ENCODE measurements around the gene ARG2.

ARG2 gene

GRCh38 chr14:67643713-67644112 lies 24.0 kb downstream of the ARG2 start:
- peaks cover 14% of the 10 kb centered on the region for H3K4me1 Mint-ChIP-seq
- no peaks in the 10 kb centered on the region for H3K9me3 Mint-ChIP-seq
- H3K27ac Mint-ChIP-seq: peak overlapping the region; percentile 67
- no peaks in the 10 kb centered on the region for H3K27me3 Mint-ChIP-seq
- H3K36me3 Mint-ChIP-seq: peaks cover 4% of the 10 kb centered on the region
- H3K4me3 Mint-ChIP-seq: no peak overlapping the region

GRCh38 chr14:67644428-67644827 lies 24.7 kb downstream of the ARG2 start:
- H3K4me1 Mint-ChIP-seq: peaks cover 14% of the 10 kb centered on the region
- no peaks in the 10 kb centered on the region for H3K27me3 Mint-ChIP-seq
- no peaks in the 10 kb centered on the region for H3K9me3 Mint-ChIP-seq
- no peak overlapping the region for H3K27ac Mint-ChIP-seq
- H3K4me3 Mint-ChIP-seq: no peak overlapping the region
- peaks cover 4% of the 10 kb centered on the region for H3K36me3 Mint-ChIP-seq

- Mint-ChIP-seq H3K9me3 (no peaks in the 10 kb centered on the region), H3K27me3 (no peaks in the 10 kb centered on the region), H3K4me1 (peaks cover 14% of the 10 kb centered on the region), H3K36me3 (peaks cover 4% of the 10 kb centered on the region), H3K27ac (no peak overlapping the region), H3K4me3 (no peak overlapping the region)
These were observed 25.7 kb downstream of the ARG2 start for GRCh38 chr14:67645414-67645813.

- Mint-ChIP-seq H3K27me3 (no peaks in the 10 kb centered on the region), H3K4me1 (peaks cover 14% of the 10 kb centered on the region), H3K27ac (no peak overlapping the region), H3K4me3 (no peak overlapping the region), H3K36me3 (peaks cover 4% of the 10 kb centered on the region), H3K9me3 (no peaks in the 10 kb centered on the region)
These were observed 26.4 kb downstream of the ARG2 start for GRCh38 chr14:67646131-67646530.

- peak overlapping the region; percentile 14 for H3K27ac Mint-ChIP-seq
- H3K4me3 Mint-ChIP-seq: no peak overlapping the region
- H3K9me3 Mint-ChIP-seq: no peaks in the 10 kb centered on the region
- H3K4me1 Mint-ChIP-seq: no peaks in the 10 kb centered on the region
- H3K36me3 Mint-ChIP-seq: peaks cover 4% of the 10 kb centered on the region
- no peaks in the 10 kb centered on the region for H3K27me3 Mint-ChIP-seq
These were observed 30.4 kb downstream of the ARG2 start for GRCh38 chr14:67650151-67650550.

GRCh38 chr14:67650694-67651093 lies 31.0 kb downstream of the ARG2 start:
- no peak overlapping the region for H3K4me3 Mint-ChIP-seq
- H3K27ac Mint-ChIP-seq: no peak overlapping the region

GRCh38 chr14:67652189-67652588 lies 32.5 kb downstream of the ARG2 start:
- Mint-ChIP-seq H3K27ac (no peak overlapping the region), H3K4me1 (no peaks in the 10 kb centered on the region), H3K4me3 (no peak overlapping the region), H3K9me3 (no peaks in the 10 kb centered on the region), H3K36me3 (peaks cover 3% of the 10 kb centered on the region), H3K27me3 (no peaks in the 10 kb centered on the region)

More at GRCh38 chr14:67650694-67651093, 31.0 kb downstream of the ARG2 start:
- Mint-ChIP-seq H3K4me1 (no peaks in the 10 kb centered on the region), H3K9me3 (no peaks in the 10 kb centered on the region), H3K36me3 (peaks cover 3% of the 10 kb centered on the region), H3K27me3 (no peaks in the 10 kb centered on the region)

- Mint-ChIP-seq H3K27me3 (no peaks in the 10 kb centered on the region), H3K9me3 (no peaks in the 10 kb centered on the region), H3K4me1 (no peaks in the 10 kb centered on the region), H3K36me3 (peaks cover 6% of the 10 kb centered on the region), H3K4me3 (no peak overlapping the region), H3K27ac (no peak overlapping the region)
These were observed 34.0 kb downstream of the ARG2 start for GRCh38 chr14:67653651-67654280.

GRCh38 chr14:67663633-67664032 lies 43.9 kb downstream of the ARG2 start:
- peaks cover 42% of the 10 kb centered on the region for H3K4me1 Mint-ChIP-seq
- H3K4me3 Mint-ChIP-seq: no peak overlapping the region
- H3K27me3 Mint-ChIP-seq: no peaks in the 10 kb centered on the region
- no peak overlapping the region for H3K27ac Mint-ChIP-seq
- no peaks in the 10 kb centered on the region for H3K9me3 Mint-ChIP-seq
- H3K36me3 Mint-ChIP-seq: peaks cover 2% of the 10 kb centered on the region

- no peak overlapping the region for H3K4me3 Mint-ChIP-seq
- H3K4me1 Mint-ChIP-seq: peaks cover 63% of the 10 kb centered on the region
- H3K27ac Mint-ChIP-seq: no peak overlapping the region
- H3K9me3 Mint-ChIP-seq: no peaks in the 10 kb centered on the region
- peaks cover 1% of the 10 kb centered on the region for H3K36me3 Mint-ChIP-seq
- no peaks in the 10 kb centered on the region for H3K27me3 Mint-ChIP-seq
These were observed 46.1 kb downstream of the ARG2 start for GRCh38 chr14:67665868-67666267.

GRCh38 chr14:67666750-67667449 lies 47.2 kb downstream of the ARG2 start:
- Mint-ChIP-seq H3K36me3 (peaks cover 1% of the 10 kb centered on the region), H3K9me3 (no peaks in the 10 kb centered on the region), H3K27ac (peak overlapping the region; percentile 66), H3K27me3 (no peaks in the 10 kb centered on the region), H3K4me1 (peaks cover 70% of the 10 kb centered on the region), H3K4me3 (no peak overlapping the region)

- Mint-ChIP-seq H3K9me3 (no peaks in the 10 kb centered on the region), H3K4me3 (no peak overlapping the region), H3K27me3 (no peaks in the 10 kb centered on the region), H3K4me1 (peaks cover 82% of the 10 kb centered on the region), H3K36me3 (peaks cover 1% of the 10 kb centered on the region), H3K27ac (no peak overlapping the region)
These were observed 48.8 kb downstream of the ARG2 start for GRCh38 chr14:67668559-67668958.

GRCh38 chr14:67673451-67673850 lies 53.7 kb downstream of the ARG2 start:
- Mint-ChIP-seq H3K4me1 (peaks cover 68% of the 10 kb centered on the region), H3K9me3 (no peaks in the 10 kb centered on the region), H3K27me3 (no peaks in the 10 kb centered on the region), H3K4me3 (peak overlapping the region; percentile 96), H3K36me3 (no peaks in the 10 kb centered on the region), H3K27ac (no peak overlapping the region)

GRCh38 chr14:67674139-67674479 lies 54.4 kb downstream of the ARG2 start:
- Mint-ChIP-seq H3K27me3 (no peaks in the 10 kb centered on the region), H3K4me1 (peaks cover 61% of the 10 kb centered on the region), H3K4me3 (peak overlapping the region; percentile 96), H3K36me3 (no peaks in the 10 kb centered on the region), H3K27ac (peak overlapping the region; percentile 96), H3K9me3 (no peaks in the 10 kb centered on the region)

- no peaks in the 10 kb centered on the region for H3K9me3 Mint-ChIP-seq
- H3K36me3 Mint-ChIP-seq: no peaks in the 10 kb centered on the region
- H3K4me3 Mint-ChIP-seq: peak within 1 kb of the TSS; percentile 96
- H3K27ac Mint-ChIP-seq: peak within 1 kb of the TSS; percentile 96
- peaks cover 56% of the 10 kb centered on the region for H3K4me1 Mint-ChIP-seq
- no peaks in the 10 kb centered on the region for H3K27me3 Mint-ChIP-seq
These were observed 54.9 kb downstream of the ARG2 start, which contains the start of gene VTI1B for GRCh38 chr14:67674480-67675218. VTI1B (minus strand) TSS chr14:67674632; CDS start chr14:67674489, 143 bp downstream.

- no peaks in the 10 kb centered on the region for H3K27me3 Mint-ChIP-seq
- H3K9me3 Mint-ChIP-seq: no peaks in the 10 kb centered on the region
- peaks cover 51% of the 10 kb centered on the region for H3K4me1 Mint-ChIP-seq
- peak overlapping the region; percentile 90 for H3K27ac Mint-ChIP-seq
- H3K36me3 Mint-ChIP-seq: no peaks in the 10 kb centered on the region
- peak overlapping the region; percentile 96 for H3K4me3 Mint-ChIP-seq
These were observed 55.5 kb downstream of the ARG2 start for GRCh38 chr14:67675219-67675582.

Data from activated naive CD4-positive, alpha-beta T cell treated with anti-CD3 and anti-CD28 coated beads, Interleukin-2, amount 50 U/mL, for 24 hours (primary cell).